CD4-positive, alpha-beta memory T cell (primary cell): Measurements from ENCODE around the gene GRIK4. TPM values are rescaled to one million over a fixed set of nuclear protein-coding genes. Genes with fewer than 3 reads are reported as not detected.

ENCODE experiments used
- CTCF ChIA-PET: fragments of 350-600 bp; sonication (Branson Sonifier 250); formaldehyde crosslinking; loops from one replicate; lab custom pipeline; 2021; ENCODE audit warnings: inconsistent platforms; ENCODE audit not compliant: partially characterized antibody; lab: Charles Lee
- POLR2A ChIA-PET: fragments of 350-600 bp; sonication (Branson Sonifier 250); formaldehyde crosslinking; loops from one replicate; lab custom pipeline; 2021; ENCODE audit not compliant: partially characterized antibody; lab: Charles Lee
- DNase-seq, 5 donors: peaks; one replicate each; pipeline versions ENCODE4 v3.0.0 to v3.0.0-alpha.2; 2020 to 2022; ENCODE audit warnings: mixed read lengths in 1 of 5
- H3K27ac ChIP-seq: one replicate; pipeline ENCODE4 v1.7.0; 2013; ENCODE audit warnings: low read depth, low read length
- H3K27me3 ChIP-seq: 2 replicates; pipeline ENCODE4 v1.7.0; 2013; ENCODE audit warnings: mild to moderate bottlenecking, low read length, moderate library complexity; ENCODE audit not compliant: insufficient read depth
- H3K36me3 ChIP-seq: 2 replicates; pipeline ENCODE4 v1.7.0; 2013; ENCODE audit warnings: mild to moderate bottlenecking, low read length, moderate library complexity; ENCODE audit not compliant: insufficient read depth
- H3K4me1 ChIP-seq: 2 replicates; pipeline ENCODE4 v1.7.0; 2013; ENCODE audit warnings: mild to moderate bottlenecking, low read length, moderate library complexity; ENCODE audit not compliant: insufficient read depth
- H3K4me3 ChIP-seq, 2 donors: one replicate each; pipeline ENCODE4 v1.7.0; 2013; ENCODE audit warnings: low read length in 2 of 2, mild to moderate bottlenecking in 1 of 2
- H3K9me3 ChIP-seq, 2 donors: one replicate each; pipeline ENCODE4 v1.7.0; 2013; ENCODE audit warnings: low read length in 2 of 2, control low read depth in 1 of 2; ENCODE audit not compliant: control insufficient read depth in 1 of 2
- H3K27ac Mint-ChIP-seq, 7 donors: one replicate each; pipeline ENCODE4 v1.8.0; 2020 to 2021; ENCODE audit warnings: mixed read lengths in 7 of 7, mild to moderate bottlenecking in 6 of 7, inconsistent platforms in 3 of 7, moderate library complexity in 3 of 7
- H3K27me3 Mint-ChIP-seq, 2 donors: one replicate each; pipeline ENCODE4 v1.8.0; 2020 to 2021; ENCODE audit warnings: mixed read lengths in 2 of 2
- H3K36me3 Mint-ChIP-seq, 2 donors: one replicate each; pipeline ENCODE4 v1.8.0; 2020 to 2021; ENCODE audit warnings: mixed read lengths in 2 of 2, inconsistent platforms in 1 of 2, mild to moderate bottlenecking in 1 of 2
- H3K4me1 Mint-ChIP-seq, 4 donors: one replicate each; pipeline ENCODE4 v1.8.0; 2020 to 2021; ENCODE audit warnings: mixed read lengths in 4 of 4, mild to moderate bottlenecking in 1 of 4
- H3K4me3 Mint-ChIP-seq, 8 donors: one replicate each; pipeline ENCODE4 v1.8.0; 2020 to 2021; ENCODE audit warnings: mixed read lengths in 8 of 8, mild to moderate bottlenecking in 7 of 8, moderate library complexity in 6 of 8, inconsistent platforms in 3 of 8
- H3K9me3 Mint-ChIP-seq, 8 donors: one replicate each; pipeline ENCODE4 v1.8.0; 2020 to 2021; ENCODE audit warnings: mixed read lengths in 8 of 8, mild to moderate bottlenecking in 5 of 8, inconsistent platforms in 3 of 8, moderate library complexity in 1 of 8
- intact Hi-C: fragments of 100-400 bp; cut with micrococcal nuclease; formaldehyde crosslinking; loops from one replicate; pipeline ENCODE4 v1.15.1; 2023
- polyA plus RNA-seq, 2 donors: library from polyadenylated mRNA; unstranded; fragments of 300-500 nt; fragmentation: Illumina TruSeq; gene quantifications; one replicate each; pipeline ENCODE4 v1.2.3, GENCODE V29; 2021
- total RNA-seq, 2 experiments: library from RNA; stranded (reverse); gene quantifications; one replicate each; pipeline ENCODE4 v1.2.3, GENCODE V29; 2021

GRIK4 gene
- total and polyA plus RNA-seq, 4 experiments from 2014 or later: 0.06 TPM; not detected in 3

DNA sequence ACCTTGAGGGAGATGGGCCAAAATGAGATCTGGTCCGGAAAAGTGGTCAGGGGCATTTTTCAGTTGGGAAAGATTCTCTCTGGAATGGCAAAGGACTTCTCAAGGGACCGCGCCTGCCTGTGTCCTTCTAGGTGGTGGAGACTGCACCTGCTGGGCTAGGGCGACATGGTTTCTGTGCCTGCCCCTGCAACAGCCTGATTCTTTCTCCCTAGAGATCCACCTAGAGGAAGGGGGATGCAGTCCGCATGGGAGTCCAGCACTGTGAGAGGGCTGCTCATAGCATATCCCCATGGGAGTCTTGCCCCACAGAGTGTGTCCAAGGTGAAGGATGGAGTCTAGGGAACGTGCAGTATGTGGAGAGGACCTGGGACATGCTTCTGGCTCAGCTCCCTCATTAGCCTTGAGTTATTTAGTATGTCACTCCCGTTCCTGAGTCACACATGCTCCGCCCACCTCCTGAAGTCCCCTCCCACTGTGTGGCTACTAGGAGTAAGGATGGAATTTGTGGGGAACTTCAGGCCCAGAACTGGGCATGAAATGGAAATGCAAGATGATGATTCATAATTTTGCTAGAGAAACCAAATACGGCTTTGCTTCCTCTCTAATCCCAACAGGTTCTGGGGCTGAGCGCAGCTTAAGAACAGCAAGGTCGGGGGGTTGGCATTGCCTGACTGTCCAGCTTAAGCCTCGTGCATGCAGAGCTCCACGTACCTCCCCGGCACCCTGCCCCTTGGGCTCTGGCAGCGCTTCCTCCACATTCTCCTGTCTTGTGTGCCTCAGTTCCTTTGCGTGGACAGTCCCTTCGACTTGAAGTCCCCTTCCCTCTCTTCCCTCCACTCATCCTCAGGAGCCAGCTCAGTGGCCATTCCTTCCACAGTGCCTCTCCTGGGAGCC lies 35.0 kb downstream of the GRIK4 start:
- Mint-ChIP-seq H3K4me3 (no peak overlapping the region), H3K9me3 (no peaks in the 10 kb centered on the region), H3K27ac (peak overlapping the region in 1 of 7 donors; percentile 22), H3K4me1 (peaks cover 0 to 3% (median 0%) of the 10 kb centered on the region in 4 donors), H3K27me3 (peaks cover 8 to 30% of the 10 kb centered on the region in 2 donors), H3K36me3 (no peaks in the 10 kb centered on the region)
- no peak overlapping the region for H3K27ac ChIP-seq
- H3K4me3 ChIP-seq: no peak overlapping the region
- POLR2A ChIA-PET: no interaction called here
- no peaks in the 10 kb centered on the region for H3K27me3 ChIP-seq
- intact Hi-C loops: no loop called here
- CTCF ChIA-PET: no interaction called here
- no peaks in the 10 kb centered on the region for H3K9me3 ChIP-seq
- no peak for DNase-seq
- H3K4me1 ChIP-seq: no peaks in the 10 kb centered on the region
- no peaks in the 10 kb centered on the region for H3K36me3 ChIP-seq

DNA sequence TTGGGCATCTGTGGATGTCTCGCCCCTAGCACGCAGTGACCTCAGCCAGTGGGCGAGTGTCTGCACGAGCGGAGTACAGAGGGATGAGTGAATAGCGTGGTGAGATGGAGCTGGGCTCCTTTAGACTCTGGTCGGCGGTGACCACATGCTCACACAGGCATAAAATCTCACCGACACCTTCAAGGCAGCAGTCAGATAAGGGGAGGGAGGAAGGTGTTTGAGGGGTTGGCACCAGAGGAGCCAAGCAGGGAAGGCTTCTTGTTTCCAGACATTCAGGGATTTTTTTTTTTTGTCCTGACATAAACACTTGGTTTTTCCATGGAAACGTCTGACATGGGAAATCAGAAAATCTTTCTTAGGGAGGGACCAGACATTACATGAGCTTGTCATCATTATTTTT lies 35.8 kb downstream of the GRIK4 start:
- Mint-ChIP-seq H3K36me3 (no peaks in the 10 kb centered on the region), H3K9me3 (no peaks in the 10 kb centered on the region), H3K4me3 (no peak overlapping the region), H3K4me1 (peaks cover 0 to 3% (median 0%) of the 10 kb centered on the region in 4 donors), H3K27ac (no peak overlapping the region), H3K27me3 (peaks cover 8 to 33% of the 10 kb centered on the region in 2 donors)
- intact Hi-C loops: no loop called here
- CTCF ChIA-PET: no interaction called here
- Histone ChIP-seq H3K9me3 (no peaks in the 10 kb centered on the region), H3K4me3 (no peak overlapping the region), H3K36me3 (no peaks in the 10 kb centered on the region), H3K27me3 (no peaks in the 10 kb centered on the region), H3K27ac (no peak overlapping the region), H3K4me1 (no peaks in the 10 kb centered on the region)
- POLR2A ChIA-PET: no interaction called here
- no peak for DNase-seq

- intact Hi-C loops: no loop called here
- Mint-ChIP-seq H3K36me3 (no peaks in the 10 kb centered on the region), H3K4me1 (peaks cover 0 to 3% (median 0%) of the 10 kb centered on the region in 4 donors), H3K4me3 (no peak overlapping the region), H3K9me3 (no peaks in the 10 kb centered on the region), H3K27ac (no peak overlapping the region), H3K27me3 (peaks cover 9 to 36% of the 10 kb centered on the region in 2 donors)
- Histone ChIP-seq H3K4me1 (no peaks in the 10 kb centered on the region), H3K9me3 (no peaks in the 10 kb centered on the region), H3K36me3 (no peaks in the 10 kb centered on the region), H3K27me3 (no peaks in the 10 kb centered on the region), H3K4me3 (no peak overlapping the region), H3K27ac (no peak overlapping the region)
- ChIA-PET POLR2A (no interaction called here), CTCF (no interaction called here)
- DNase-seq: no peak
These were observed 36.5 kb downstream of the GRIK4 start for GRCh38 chr11:120547811-120548681.

DNA sequence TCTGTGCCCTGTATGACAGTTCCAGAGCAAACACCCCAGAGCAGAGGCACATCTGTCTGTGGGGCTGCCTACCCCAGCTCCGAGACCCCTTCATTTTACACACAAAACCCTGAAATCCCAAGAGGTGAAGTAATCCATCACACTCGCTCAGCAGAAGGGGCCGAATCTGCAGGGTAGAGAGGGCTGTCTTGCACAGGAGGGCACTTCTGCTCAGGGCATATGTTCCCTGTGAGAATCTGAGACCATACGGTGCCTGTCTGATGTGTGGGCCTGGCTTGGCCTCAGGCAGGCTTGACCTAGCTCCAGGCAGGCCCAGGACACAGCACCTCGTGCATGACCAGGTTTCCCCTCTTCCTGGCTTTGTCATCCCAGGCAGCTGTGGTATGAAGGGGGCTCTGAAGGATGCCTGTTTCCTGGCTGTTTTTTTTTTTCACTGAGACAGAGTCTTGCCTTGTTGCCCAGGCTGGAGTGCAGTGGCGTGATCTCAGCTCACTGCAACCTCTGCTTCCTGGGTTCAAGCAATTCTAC lies 37.2 kb downstream of the GRIK4 start:
- no peak for DNase-seq
- Mint-ChIP-seq H3K36me3 (no peaks in the 10 kb centered on the region), H3K27ac (no peak overlapping the region), H3K4me3 (no peak overlapping the region), H3K27me3 (peaks cover 10 to 35% of the 10 kb centered on the region in 2 donors), H3K4me1 (peaks cover 0 to 3% (median 0%) of the 10 kb centered on the region in 4 donors), H3K9me3 (no peaks in the 10 kb centered on the region)
- ChIA-PET CTCF (no interaction called here), POLR2A (no interaction called here)
- Histone ChIP-seq H3K4me3 (no peak overlapping the region), H3K9me3 (no peaks in the 10 kb centered on the region), H3K27me3 (no peaks in the 10 kb centered on the region), H3K36me3 (no peaks in the 10 kb centered on the region), H3K27ac (no peak overlapping the region), H3K4me1 (no peaks in the 10 kb centered on the region)
- intact Hi-C loops: no loop called here

DNA sequence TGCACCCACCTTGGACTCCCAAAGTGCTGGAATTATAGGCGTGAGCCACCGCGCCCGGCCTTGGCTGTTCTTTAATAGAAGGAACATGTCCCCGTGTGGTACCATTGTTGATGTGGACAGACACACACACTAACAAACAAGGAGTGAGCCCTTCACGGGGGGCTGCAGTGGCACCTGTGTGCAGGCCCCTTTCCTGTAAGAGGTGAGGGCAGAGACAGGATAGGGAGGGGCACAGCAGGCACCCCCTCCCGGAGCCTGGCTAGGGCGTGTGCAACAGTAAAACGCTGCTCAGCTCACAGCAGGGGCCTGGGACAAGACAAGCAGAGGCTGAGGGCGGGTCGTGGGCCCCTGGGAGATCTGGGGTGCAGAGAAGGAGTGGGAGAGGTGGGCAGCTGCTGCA lies 37.8 kb downstream of the GRIK4 start:
- H3K27me3 Mint-ChIP-seq: peaks cover 10 to 33% of the 10 kb centered on the region in 2 donors
- H3K27ac Mint-ChIP-seq: no peak overlapping the region
- no peaks in the 10 kb centered on the region for H3K36me3 Mint-ChIP-seq
- no peaks in the 10 kb centered on the region for H3K4me1 ChIP-seq
- H3K9me3 ChIP-seq: no peaks in the 10 kb centered on the region
- POLR2A ChIA-PET: no interaction called here
- no peak overlapping the region for H3K27ac ChIP-seq
- no peak overlapping the region for H3K4me3 ChIP-seq
- no peak for DNase-seq
- CTCF ChIA-PET: no interaction called here
- no peak overlapping the region for H3K4me3 Mint-ChIP-seq
- intact Hi-C loops: no loop called here
- H3K36me3 ChIP-seq: no peaks in the 10 kb centered on the region
- H3K9me3 Mint-ChIP-seq: no peaks in the 10 kb centered on the region
- H3K27me3 ChIP-seq: no peaks in the 10 kb centered on the region
- peaks cover 0 to 3% (median 0%) of the 10 kb centered on the region in 4 donors for H3K4me1 Mint-ChIP-seq

- CTCF ChIA-PET: no interaction called here
- Mint-ChIP-seq H3K36me3 (no peaks in the 10 kb centered on the region), H3K27me3 (peaks cover 10 to 33% of the 10 kb centered on the region in 2 donors), H3K9me3 (no peaks in the 10 kb centered on the region), H3K27ac (no peak overlapping the region), H3K4me3 (no peak overlapping the region), H3K4me1 (peaks cover 0 to 3% (median 0%) of the 10 kb centered on the region in 4 donors)
- no peak for DNase-seq
- intact Hi-C loops: no loop called here
- Histone ChIP-seq H3K4me1 (no peaks in the 10 kb centered on the region), H3K27me3 (no peaks in the 10 kb centered on the region), H3K36me3 (no peaks in the 10 kb centered on the region), H3K9me3 (no peaks in the 10 kb centered on the region), H3K4me3 (no peak overlapping the region), H3K27ac (no peak overlapping the region)
- POLR2A ChIA-PET: no interaction called here
These were observed 38.5 kb downstream of the GRIK4 start for GRCh38 chr11:120550007-120550406.

DNA sequence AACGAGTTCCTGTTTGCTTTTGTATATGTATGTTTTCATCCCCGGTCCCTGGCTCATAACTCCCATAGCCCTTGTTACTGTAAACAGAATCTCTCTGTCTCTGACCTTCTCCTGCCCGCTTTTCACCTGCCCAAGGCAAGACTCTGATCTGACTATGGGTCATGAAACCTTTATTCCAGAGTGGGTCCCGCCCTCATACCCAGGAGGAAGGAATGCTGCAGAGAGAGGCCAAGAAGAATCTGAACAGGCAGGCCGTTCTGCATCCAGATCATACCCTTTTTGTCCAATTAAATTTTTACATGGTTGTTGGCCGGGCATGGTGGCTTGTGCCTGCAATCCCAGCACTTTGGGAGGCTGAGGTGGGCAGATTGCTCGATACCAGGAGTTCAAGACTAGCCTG lies 39.6 kb downstream of the GRIK4 start:
- POLR2A ChIA-PET: no interaction called here
- Mint-ChIP-seq H3K27me3 (peaks cover 10 to 37% of the 10 kb centered on the region in 2 donors), H3K36me3 (no peaks in the 10 kb centered on the region), H3K4me1 (peaks cover 0 to under 1% (median 0%) of the 10 kb centered on the region in 4 donors), H3K9me3 (no peaks in the 10 kb centered on the region), H3K4me3 (no peak overlapping the region), H3K27ac (no peak overlapping the region)
- no peak for DNase-seq
- Histone ChIP-seq H3K27me3 (no peaks in the 10 kb centered on the region), H3K27ac (no peak overlapping the region), H3K4me3 (no peak overlapping the region), H3K9me3 (no peaks in the 10 kb centered on the region), H3K4me1 (no peaks in the 10 kb centered on the region), H3K36me3 (no peaks in the 10 kb centered on the region)
- intact Hi-C loops: no loop called here
- CTCF ChIA-PET: no interaction called here
